Measurements from ENCODE around the gene USP49.

Gene USP49

GRCh38 chr6:41823178-41823577, 72.0 kb downstream of the USP49 start:
- H3K4me3 ChIP-seq (ENCODE audit: low read length), result no peak overlapping the region
- DNase-seq (ENCODE audit: low read depth), result no peak
- no peak for TF ChIP-seq CTCF (conservative IDR thresholded peaks at IDR 0.05; ENCODE audit: low read depth, low read length)

- no peak for TF ChIP-seq CTCF (conservative IDR thresholded peaks at IDR 0.05; ENCODE audit: low read depth, low read length)
- no peak overlapping the region for H3K4me3 ChIP-seq (ENCODE audit: low read length)
- no peak for DNase-seq (ENCODE audit: low read depth)
Measured at GRCh38 chr6:41822021-41822420, 73.2 kb downstream of the USP49 start.

GRCh38 chr6:41821266-41821665, 73.9 kb downstream of the USP49 start:
- H3K4me3 ChIP-seq (ENCODE audit: low read length), result no peak overlapping the region
- no peak for DNase-seq (ENCODE audit: low read depth)
- no peak for TF ChIP-seq CTCF (conservative IDR thresholded peaks at IDR 0.05; ENCODE audit: low read depth, low read length)

GRCh38 chr6:41818271-41819054, 76.7 kb downstream of the USP49 start:
- no peak overlapping the region for H3K4me3 ChIP-seq (ENCODE audit: low read length)
- no peak for DNase-seq (ENCODE audit: low read depth)

GRCh38 chr6:41815587-41815986, 79.6 kb downstream of the USP49 start:
- no peak overlapping the region for H3K4me3 ChIP-seq (ENCODE audit: low read length)
- TF ChIP-seq CTCF (conservative IDR thresholded peaks at IDR 0.05; ENCODE audit: low read depth, low read length), result no peak
- no peak for DNase-seq (ENCODE audit: low read depth)

More at GRCh38 chr6:41818271-41819054, 76.7 kb downstream of the USP49 start:
- TF ChIP-seq CTCF (conservative IDR thresholded peaks at IDR 0.05; ENCODE audit: low read depth, low read length), result no peak

- H3K4me3 ChIP-seq (ENCODE audit: low read length), result no peak overlapping the region
- DNase-seq (ENCODE audit: low read depth), result no peak
- TF ChIP-seq CTCF (conservative IDR thresholded peaks at IDR 0.05; ENCODE audit: low read depth, low read length), result no peak
Measured at GRCh38 chr6:41814629-41815028, 80.5 kb downstream of the USP49 start.

GRCh38 chr6:41813956-41814355, 81.2 kb downstream of the USP49 start:
- no peak for TF ChIP-seq CTCF (conservative IDR thresholded peaks at IDR 0.05; ENCODE audit: low read depth, low read length)
- DNase-seq (ENCODE audit: low read depth), result no peak
- H3K4me3 ChIP-seq (ENCODE audit: low read length), result no peak overlapping the region

All from retinal pigment epithelial cell (primary cell).